Measurements from ENCODE around the gene CBX2.

The CBX2 gene

DNA sequence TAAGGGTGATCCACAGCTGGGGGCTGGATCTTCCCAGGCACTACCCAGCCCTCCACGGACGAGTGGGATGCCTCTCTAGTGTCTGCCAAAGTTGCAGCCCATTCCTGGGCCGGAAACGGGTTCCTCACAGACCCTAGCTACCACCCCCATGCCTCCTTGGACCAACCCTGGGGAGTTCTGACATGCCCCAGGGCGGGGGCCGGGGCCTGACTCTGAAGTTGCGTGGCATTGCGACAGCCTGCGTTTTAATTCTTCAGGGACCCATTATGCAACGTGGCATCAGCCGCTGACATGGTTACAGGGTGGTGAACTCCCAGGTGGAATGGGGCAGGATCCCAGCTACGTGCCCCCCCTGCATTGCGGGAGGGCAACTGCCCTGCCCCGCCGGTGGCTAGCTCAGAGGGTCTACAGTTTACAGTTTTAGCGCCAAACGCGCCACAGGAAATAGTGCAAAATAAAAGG lies 58.6 kb downstream of the CBX2 start:
- TF ChIP-seq, protein P1, sequence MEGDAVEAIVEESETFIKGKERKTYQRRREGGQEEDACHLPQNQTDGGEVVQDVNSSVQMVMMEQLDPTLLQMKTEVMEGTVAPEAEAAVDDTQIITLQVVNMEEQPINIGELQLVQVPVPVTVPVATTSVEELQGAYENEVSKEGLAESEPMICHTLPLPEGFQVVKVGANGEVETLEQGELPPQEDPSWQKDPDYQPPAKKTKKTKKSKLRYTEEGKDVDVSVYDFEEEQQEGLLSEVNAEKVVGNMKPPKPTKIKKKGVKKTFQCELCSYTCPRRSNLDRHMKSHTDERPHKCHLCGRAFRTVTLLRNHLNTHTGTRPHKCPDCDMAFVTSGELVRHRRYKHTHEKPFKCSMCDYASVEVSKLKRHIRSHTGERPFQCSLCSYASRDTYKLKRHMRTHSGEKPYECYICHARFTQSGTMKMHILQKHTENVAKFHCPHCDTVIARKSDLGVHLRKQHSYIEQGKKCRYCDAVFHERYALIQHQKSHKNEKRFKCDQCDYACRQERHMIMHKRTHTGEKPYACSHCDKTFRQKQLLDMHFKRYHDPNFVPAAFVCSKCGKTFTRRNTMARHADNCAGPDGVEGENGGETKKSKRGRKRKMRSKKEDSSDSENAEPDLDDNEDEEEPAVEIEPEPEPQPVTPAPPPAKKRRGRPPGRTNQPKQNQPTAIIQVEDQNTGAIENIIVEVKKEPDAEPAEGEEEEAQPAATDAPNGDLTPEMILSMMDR (IDR thresholded peaks at IDR 0.05; ENCODE audit: insufficient read depth, low read length): no peak
- TF ChIP-seq SPI1 (IDR thresholded peaks at IDR 0.05; ENCODE audit: borderline replicate concordance, low read depth): no peak
- TF ChIP-seq, protein P2, sequence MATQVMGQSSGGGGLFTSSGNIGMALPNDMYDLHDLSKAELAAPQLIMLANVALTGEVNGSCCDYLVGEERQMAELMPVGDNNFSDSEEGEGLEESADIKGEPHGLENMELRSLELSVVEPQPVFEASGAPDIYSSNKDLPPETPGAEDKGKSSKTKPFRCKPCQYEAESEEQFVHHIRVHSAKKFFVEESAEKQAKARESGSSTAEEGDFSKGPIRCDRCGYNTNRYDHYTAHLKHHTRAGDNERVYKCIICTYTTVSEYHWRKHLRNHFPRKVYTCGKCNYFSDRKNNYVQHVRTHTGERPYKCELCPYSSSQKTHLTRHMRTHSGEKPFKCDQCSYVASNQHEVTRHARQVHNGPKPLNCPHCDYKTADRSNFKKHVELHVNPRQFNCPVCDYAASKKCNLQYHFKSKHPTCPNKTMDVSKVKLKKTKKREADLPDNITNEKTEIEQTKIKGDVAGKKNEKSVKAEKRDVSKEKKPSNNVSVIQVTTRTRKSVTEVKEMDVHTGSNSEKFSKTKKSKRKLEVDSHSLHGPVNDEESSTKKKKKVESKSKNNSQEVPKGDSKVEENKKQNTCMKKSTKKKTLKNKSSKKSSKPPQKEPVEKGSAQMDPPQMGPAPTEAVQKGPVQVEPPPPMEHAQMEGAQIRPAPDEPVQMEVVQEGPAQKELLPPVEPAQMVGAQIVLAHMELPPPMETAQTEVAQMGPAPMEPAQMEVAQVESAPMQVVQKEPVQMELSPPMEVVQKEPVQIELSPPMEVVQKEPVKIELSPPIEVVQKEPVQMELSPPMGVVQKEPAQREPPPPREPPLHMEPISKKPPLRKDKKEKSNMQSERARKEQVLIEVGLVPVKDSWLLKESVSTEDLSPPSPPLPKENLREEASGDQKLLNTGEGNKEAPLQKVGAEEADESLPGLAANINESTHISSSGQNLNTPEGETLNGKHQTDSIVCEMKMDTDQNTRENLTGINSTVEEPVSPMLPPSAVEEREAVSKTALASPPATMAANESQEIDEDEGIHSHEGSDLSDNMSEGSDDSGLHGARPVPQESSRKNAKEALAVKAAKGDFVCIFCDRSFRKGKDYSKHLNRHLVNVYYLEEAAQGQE (IDR thresholded peaks at IDR 0.05; ENCODE audit: insufficient replicate concordance, low read depth): no peak
- peak; percentile 69; the same call in 1 of the 2 replicates for TF ChIP-seq POLR2AphosphoS5 (IDR thresholded peaks at IDR 0.05; ENCODE audit: low read depth)
- no peak for TF ChIP-seq GABPA (IDR thresholded peaks at IDR 0.05; ENCODE audit: low read depth)
- peaks cover 14% of the 10 kb centered on the region for H3K27me3 ChIP-seq (ENCODE audit: insufficient read depth, poor library complexity, severe bottlenecking)
- peak overlapping the region; percentile 96 for H3K27ac ChIP-seq (replicated peaks)
- DNase-seq (ENCODE audit: low read depth in 1 of 2, low spot score in 1 of 2): peak; percentile 77 to 92
- peak overlapping the region; percentile 78 for H3K4me3 ChIP-seq (replicated peaks; ENCODE audit: insufficient read depth, low read length)

DNA sequence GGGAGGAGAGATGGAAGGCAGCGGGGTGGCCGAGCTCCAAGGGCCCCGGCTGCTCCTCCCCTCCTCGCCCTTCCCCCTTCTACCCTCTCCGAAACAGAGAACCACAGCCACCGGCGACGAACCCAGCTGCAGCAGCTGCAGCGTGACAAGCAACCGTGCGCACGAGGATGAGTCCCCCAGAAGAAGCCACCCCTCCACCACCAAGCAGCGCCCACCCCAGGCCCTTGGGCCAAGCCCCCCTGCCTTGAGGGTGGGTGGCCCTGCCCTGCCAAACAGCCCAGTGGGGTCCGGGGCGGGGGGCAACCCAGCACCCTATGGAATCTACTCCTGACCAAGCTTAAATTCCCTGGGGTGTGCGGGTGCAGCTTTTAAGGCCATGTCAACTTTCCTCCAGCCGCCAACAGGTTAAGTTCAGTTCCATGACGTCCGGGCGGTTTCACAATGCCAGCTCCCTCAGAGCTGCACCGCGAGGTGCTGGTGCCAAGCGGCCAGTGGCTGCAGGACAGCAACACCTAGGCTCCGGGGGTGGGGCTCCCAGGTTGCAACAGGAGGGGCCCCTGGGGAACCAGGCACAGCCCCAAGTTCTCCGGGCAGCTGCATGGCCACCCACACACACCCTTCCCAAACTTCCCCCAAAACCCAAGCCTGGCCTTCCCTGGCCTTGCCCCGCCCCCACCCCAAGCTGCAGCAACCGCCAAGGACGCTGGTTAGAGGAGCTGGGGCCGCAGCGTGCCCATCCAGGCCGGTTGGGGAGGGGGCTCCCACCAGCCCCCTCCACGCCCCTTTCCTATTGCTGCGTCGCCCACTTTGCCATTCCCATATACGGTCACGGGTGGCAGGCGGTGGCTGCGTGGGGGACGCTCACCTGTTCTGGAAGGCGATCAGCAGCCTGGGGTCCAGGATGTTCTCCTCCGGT lies 59.3 kb downstream of the CBX2 start:
- TF ChIP-seq GABPA (IDR thresholded peaks at IDR 0.05; ENCODE audit: low read depth): no peak
- TF ChIP-seq, protein P1 (IDR thresholded peaks at IDR 0.05; ENCODE audit: insufficient read depth, low read length): no peak
- peak; percentile 55 for TF ChIP-seq POLR2AphosphoS5 (IDR thresholded peaks at IDR 0.05; ENCODE audit: low read depth)
- TF ChIP-seq, protein P2 (IDR thresholded peaks at IDR 0.05; ENCODE audit: insufficient replicate concordance, low read depth): no peak
- peak; percentile 17; the same call in 1 of the 2 replicates for TF ChIP-seq SPI1 (IDR thresholded peaks at IDR 0.05; ENCODE audit: borderline replicate concordance, low read depth)
- peak; percentile 93 to 95 for DNase-seq (ENCODE audit: low read depth in 1 of 2, low spot score in 1 of 2)
- Histone ChIP-seq H3K27me3 (ENCODE audit: insufficient read depth, poor library complexity, severe bottlenecking) (peaks cover 21% of the 10 kb centered on the region), H3K27ac (replicated peaks) (peak overlapping the region; percentile 96), H3K4me3 (replicated peaks; ENCODE audit: insufficient read depth, low read length) (peak overlapping the region; percentile 78)

Data from HL-60 (cell line).